GM21717 (cell line): Measurements from ENCODE around the gene GRHL1.

Experiments used
- ATAC-seq: cut with Tn5 transposase; IDR thresholded peaks from one replicate; pipeline ENCODE4 v1.9.1; 2021; ENCODE audit warnings: mild to moderate bottlenecking, moderate library complexity; ENCODE audit not compliant: unreplicated experiment

The GRHL1 gene

DNA sequence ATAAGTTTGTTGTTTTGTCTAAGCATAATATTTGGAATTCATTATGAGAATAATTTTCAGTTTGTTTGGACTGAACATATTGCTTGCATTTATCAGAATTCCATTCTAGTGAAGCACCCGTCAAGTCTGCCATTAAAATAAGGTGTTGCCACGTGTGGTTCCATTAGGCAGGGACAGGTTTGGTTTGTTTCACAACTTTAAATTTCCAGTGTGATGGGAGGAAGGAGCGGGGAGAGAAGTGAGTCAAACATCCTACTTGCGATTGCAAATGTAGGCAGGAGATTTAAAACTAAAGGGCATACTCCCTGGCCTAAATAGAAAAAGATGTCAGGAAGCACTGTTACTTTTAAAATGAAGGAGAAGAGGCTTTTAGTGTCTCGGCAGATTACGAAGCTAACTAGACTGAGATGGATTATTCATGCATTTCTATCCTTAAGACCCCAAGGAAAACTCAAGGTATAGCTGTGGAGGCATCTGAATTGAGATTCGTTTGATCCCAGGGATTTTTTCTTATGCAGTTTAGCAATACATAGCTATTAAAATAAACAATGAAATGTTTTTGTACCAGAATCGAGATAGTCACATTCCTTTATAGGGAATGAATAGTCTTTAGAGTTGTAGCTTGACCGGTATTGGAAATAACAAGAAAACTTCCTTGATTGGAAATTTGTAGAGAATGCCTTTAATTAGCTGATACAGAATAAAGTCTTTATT, 19.8 kb downstream of the GRHL1 start:
- ATAC-seq: no peak

DNA sequence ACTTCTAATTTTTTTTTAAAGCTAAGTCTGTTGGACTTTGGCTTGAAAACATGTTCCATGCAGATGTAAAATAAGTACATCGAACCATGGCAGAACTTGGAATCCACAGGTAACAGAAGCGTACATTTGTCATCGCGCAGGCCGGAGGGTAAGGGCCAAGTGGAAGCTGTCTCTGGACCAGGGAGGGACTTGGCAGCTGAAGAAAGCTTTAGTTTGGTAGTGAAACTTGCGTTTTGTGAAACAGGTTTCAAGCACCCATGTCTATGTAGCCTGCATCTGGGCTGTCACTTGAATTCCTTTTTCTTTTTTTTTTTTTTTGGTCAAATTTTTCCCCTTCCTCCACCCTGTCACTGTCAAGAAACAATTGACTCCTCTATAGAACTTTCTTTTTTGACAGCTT, 20.4 kb downstream of the GRHL1 start:
- ATAC-seq: no peak

- no peak for ATAC-seq
These were observed 21.4 kb downstream of the GRHL1 start for GRCh38 chr2:9972621-9973479.

- no peak for ATAC-seq
These were observed 22.2 kb downstream of the GRHL1 start for GRCh38 chr2:9973690-9974089.

DNA sequence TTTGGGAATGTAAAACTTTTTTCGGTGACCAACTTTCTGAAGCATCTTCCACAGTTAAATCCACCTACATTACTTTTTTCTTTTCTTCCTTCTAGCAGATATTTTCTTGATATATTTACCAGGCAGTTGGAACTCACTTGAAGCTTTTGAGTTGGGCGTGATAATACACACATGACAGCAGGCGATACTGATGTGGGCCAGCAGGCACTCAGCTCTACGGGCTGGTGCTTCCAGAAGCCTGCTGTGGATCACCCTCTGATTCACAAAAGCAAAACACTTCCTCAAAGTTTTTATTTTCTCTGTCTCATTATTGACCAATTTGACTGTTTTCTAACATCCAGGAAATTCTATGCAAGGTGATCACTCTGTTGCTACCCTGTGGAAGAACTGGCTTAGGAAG, 22.9 kb downstream of the GRHL1 start:
- ATAC-seq: no peak

- ATAC-seq: no peak
These were observed 23.8 kb downstream of the GRHL1 start for GRCh38 chr2:9975328-9975727.

GRCh38 chr2:9975805-9976447, 24.4 kb downstream of the GRHL1 start:
- ATAC-seq: no peak

DNA sequence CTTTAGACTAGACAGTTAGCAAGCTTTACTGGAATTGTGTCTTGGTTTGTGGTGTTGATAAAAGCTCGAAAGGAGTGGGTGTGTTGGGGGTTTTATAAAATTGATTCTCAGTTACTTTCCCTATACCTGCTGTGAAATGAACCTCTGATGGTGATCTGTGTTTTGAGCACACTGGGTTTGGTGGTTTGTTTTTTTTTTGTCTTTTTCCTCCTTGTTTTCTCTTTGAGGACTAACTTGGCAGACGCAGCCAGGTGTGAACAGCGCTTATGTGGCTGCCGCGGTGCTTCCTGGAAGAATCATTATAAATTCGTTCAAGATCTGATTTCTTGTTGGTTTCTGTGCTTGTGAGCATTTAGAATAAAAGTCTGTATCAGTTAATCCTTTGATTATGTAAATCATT, 28.5 kb downstream of the GRHL1 start:
- no peak for ATAC-seq

DNA sequence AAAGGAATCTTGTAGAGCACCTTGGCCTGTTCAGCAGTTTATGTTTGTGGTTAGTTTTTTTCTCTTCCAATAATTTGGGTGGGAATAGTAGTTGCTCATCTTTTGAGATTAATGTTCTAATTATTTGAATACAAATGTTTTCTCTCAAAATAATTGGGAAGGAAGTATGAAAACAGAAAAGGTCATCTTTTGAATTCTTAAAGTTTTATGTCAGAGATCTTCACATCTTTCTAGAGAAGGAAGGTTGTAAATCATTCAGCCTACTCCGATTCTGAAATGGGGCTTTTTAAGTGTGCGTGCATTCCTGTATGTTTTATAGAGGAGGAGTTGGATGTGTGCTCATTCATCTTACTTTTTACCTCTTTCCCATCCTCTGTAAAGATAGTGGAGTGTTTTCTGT, 29.0 kb downstream of the GRHL1 start:
- ATAC-seq: no peak

- ATAC-seq: no peak
These were observed 30.2 kb downstream of the GRHL1 start for GRCh38 chr2:9981655-9982054.

GRCh38 chr2:9982248-9982647, 30.8 kb downstream of the GRHL1 start:
- no peak for ATAC-seq

DNA sequence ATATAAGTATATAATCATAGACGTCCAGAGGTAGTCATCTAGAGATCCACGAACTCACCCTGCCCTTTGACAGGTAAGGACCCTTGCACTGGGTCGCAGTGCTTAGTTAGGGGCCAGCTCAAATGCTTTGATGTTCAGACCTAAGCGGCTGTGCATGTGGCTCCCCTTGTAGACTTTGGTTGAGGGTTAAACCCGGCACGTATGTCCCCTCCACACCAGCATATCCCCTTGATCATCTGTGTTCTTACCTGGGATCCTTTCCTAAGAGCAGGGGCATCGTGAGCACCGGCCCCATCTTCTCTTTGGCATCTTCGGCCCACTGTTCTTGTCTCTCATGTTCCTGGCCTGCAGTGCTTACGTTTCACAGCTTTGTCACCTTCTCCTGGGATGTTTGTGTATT, 31.4 kb downstream of the GRHL1 start:
- no peak for ATAC-seq

DNA sequence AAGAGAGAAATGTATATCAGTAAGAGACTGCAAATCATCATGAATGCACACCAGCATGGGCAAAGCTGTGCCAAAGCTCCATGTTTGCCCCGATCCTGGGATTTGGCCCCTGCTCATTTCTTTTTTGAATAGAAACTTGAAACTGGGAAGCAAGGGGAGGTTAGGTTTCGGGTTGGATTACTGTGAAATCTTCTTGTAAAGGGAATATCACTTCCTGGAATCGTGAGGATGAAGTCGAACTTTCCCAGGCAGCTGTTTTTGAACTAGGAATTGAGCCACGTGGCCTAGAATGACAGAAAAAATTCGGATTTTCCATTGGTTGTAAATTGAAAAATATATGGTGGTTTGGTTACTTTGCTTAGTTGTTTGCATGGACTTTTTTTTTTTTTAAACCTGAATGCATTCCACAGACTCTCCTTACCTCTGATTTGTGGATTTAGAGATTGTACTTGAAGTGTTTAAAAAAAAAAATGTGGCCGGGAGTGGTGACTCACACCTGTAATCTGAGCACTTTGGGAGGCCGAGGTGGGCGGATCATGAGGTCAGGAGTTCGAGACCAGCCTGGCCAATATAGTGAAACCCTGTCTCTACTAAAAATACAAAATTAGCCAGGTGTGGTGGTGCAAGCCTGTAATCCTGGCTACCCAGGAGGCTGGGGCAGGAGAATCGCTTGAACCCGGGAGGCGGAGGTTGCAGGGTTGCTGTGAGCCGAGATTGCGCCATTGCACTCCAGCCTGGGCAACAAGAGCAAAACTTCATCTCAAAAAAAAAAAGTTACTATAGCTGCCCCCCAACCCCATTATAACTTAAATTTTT, 32.1 kb downstream of the GRHL1 start:
- ATAC-seq: no peak

GRCh38 chr2:9984217-9984739, 32.8 kb downstream of the GRHL1 start:
- no peak for ATAC-seq

DNA sequence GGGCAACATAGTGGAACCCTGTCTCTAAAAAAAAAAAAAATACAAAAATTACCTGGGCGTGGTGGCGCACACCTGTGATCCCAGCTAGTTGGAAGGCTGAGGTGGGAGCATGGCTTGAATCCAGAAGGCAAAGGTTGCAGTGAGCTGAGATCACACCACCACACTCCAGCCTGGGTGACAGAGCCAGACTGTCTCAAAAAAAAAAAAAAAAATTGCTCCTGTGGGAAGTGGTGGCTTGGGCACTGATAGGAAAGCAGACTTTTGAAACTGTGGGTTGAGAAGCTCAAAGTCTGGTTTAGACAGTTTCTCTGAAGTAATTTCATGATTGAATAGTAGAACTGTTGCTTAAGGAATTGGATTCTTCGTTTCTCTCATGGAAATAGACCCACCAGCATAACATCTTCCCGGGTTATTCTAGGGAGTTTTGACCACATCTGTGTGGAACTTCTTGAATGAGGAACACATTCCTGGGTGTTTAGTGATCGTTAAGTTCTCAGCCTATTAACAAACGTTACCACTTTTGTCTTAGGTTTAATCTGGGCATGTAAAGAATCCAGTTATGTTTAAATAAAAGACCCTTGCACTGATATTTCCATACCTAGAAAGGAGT, 33.5 kb downstream of the GRHL1 start:
- no peak for ATAC-seq

GRCh38 chr2:9985531-9986328, 34.2 kb downstream of the GRHL1 start:
- no peak for ATAC-seq

GRCh38 chr2:9988320-9988719, 36.8 kb downstream of the GRHL1 start:
- no peak for ATAC-seq

- no peak for ATAC-seq
These were observed 39.2 kb downstream of the GRHL1 start for GRCh38 chr2:9990736-9991135.

- ATAC-seq: no peak
These were observed 39.7 kb downstream of the GRHL1 start for GRCh38 chr2:9991221-9991620.
